Activated CD4-positive, alpha-beta T cell treated with anti-CD3 and anti-CD28 coated beads, Interleukin-2, Interleukin-6, amounts not matched to agents 100 ng/mL and 50 ng/mL, durations not matched to agents 16 hours and 8 hours (primary cell): ENCODE data around the gene TMEM54.

Experiments used
- DNase-seq: peaks from one replicate; pipeline ENCODE4 v3.0.0-alpha.2; 2020

Gene TMEM54

GRCh38 chr1:32877211-32878110 is 23.7 kb downstream of the TMEM54 start:
- no peak for DNase-seq

GRCh38 chr1:32876341-32877210 is 24.6 kb downstream of the TMEM54 start:
- peak; percentile 78 for DNase-seq

GRCh38 chr1:32874860-32875752 is 26.1 kb downstream of the TMEM54 start:
- no peak for DNase-seq

- DNase-seq = no peak
These were observed 27.7 kb downstream of the TMEM54 start for GRCh38 chr1:32873484-32873883.

- DNase-seq = no peak
These were observed 29.1 kb downstream of the TMEM54 start for GRCh38 chr1:32872192-32872460.

- DNase-seq = no peak
These were observed 29.6 kb downstream of the TMEM54 start for GRCh38 chr1:32871364-32872191.

- no peak for DNase-seq
These were observed 30.4 kb downstream of the TMEM54 start, which contains the start of gene FNDC5 for GRCh38 chr1:32870615-32871363. TSS of gene FNDC5 (minus strand) at chr1:32870912.

- DNase-seq = no peak
These were observed 31.1 kb downstream of the TMEM54 start for GRCh38 chr1:32869923-32870614.

GRCh38 chr1:32868806-32869455 is 32.3 kb downstream of the TMEM54 start:
- no peak for DNase-seq

GRCh38 chr1:32868085-32868484 is 33.1 kb downstream of the TMEM54 start:
- DNase-seq = no peak

DNA sequence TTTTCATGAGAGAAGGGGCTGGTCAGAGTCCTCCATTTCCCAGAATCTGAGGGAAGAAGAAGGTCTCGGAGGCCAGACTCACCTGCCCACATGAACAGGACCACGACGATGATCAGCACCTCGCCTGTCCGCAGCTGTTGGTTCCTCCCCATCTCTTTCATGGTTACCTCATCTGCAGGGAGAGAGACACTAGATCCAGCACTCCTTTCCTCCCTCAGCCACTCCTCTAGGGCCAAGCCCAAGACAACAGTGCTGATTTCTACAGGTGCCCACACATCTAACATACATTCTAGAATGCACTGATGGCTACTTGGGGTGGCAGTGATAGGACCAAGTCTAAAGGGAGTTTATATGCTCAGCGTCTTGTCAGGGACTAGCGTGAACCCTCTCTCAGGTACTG is 33.5 kb downstream of the TMEM54 start:
- no peak for DNase-seq

GRCh38 chr1:32867151-32867550 is 34.0 kb downstream of the TMEM54 start:
- no peak for DNase-seq

DNA sequence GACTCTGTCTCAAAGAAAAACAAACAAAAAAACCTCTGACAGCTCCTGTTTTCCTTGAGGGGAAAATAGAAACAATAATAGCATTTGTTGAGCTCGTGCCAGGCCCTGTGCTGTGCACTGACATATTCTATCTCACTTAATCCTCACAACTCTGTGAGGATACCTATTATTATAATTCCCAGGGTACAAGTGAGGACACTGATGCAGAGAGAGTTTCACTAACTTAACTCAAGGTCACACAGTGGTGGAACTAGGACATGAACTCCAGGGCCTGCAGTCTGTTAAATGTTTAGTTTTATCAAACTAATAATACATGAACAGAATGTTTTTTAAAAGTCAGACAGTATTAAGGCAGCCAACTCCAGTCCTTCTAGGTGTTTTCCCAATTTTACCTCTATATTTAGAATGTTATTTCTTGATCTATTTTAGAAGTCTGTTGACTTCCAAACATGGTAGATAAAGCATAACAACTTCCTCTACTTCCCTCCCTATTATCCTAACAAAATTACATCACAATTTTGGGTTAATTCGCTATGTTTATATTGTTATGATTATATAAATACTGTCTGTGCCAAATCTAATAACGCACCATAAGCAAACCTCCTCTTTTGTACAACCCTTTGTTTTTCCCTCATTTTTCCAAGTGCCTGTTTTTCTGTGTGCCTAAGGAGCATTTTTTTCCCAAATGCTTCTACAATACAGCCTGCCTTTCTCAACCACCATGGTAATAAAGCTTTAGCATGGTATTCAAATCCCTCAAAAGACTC is 35.4 kb downstream of the TMEM54 start:
- no peak for DNase-seq

- DNase-seq = no peak
These were observed 36.7 kb downstream of the TMEM54 start for GRCh38 chr1:32864375-32865019.

- no peak for DNase-seq
These were observed 37.3 kb downstream of the TMEM54 start for GRCh38 chr1:32863881-32864245.

- no peak for DNase-seq
These were observed 37.8 kb downstream of the TMEM54 start for GRCh38 chr1:32863218-32863880.

- no peak for DNase-seq
These were observed 39.1 kb downstream of the TMEM54 start for GRCh38 chr1:32861904-32862695.
